G401.6 (cell line): ENCODE results near the gene FBLN2.

Source experiments
- FAIRE-seq: peaks from 2 replicates; lab custom pipeline; 2012; peaks lifted over from hg19 to GRCh38; lab: Jason Lieb, UNC

FBLN2 gene

DNA sequence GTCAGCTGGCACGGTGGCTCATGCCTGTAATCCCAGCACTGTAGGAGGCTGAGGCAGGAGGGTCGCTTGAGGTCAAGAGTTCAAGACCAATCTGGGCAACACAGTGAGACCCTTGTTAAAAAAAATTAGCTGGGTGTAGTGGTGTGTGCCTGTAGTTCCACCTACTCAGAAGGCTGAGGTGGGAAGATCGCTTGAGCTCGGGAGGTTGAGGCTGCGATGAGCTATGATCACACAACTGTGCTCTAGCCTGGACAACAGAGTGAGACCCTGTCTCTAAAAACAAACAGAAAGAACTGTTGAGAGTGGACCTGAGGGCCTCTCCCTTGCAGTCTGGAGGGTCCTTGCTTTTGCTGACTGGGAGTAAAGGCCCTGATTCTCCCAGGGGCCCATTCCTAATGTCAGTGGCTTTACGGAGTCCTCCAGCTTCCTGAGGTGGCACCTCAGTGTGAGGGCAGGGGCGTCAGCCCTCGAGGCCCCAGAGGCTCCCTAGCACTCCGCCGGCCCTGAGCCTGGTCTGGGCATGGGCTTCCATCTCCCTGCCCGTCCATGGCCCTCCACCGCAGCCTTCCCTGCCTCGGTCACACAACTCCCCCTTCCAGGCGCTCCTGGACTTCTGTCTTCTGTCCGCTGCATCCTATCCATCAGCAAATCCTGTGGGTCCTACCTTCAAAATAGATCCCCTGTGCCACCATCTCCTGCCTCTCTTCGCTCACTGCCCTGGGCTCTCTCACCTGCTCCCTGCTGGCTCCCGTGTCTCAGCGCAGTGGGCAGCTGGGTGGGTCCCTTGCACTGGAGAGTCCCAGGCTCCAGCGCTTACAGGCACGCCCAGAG is 19.0 kb downstream of the FBLN2 start:
- no peak for FAIRE-seq

GRCh38 chr3:13568515-13569028 is 19.6 kb downstream of the FBLN2 start:
- FAIRE-seq, result no peak

DNA sequence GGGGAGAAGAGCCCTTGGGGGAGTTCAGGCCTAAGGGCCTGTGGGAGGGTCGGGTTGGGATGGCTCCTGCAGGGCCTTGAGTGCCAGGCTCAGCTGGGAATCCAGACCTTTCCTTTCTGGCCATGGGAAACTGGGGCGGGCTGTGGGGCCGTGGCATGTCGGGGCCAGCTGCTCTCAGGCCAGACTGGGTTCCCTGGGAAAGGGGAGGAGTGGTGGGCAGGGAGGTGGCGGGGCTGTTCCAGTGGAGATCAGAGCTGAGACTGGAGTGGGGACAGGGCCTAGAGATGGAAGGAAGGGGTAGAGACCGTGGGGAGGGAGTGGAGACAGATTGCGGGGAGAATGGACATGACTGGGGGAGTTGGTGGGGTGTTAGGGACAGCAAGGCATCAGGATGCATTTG is 20.3 kb downstream of the FBLN2 start:
- no peak for FAIRE-seq

- no peak for FAIRE-seq
Observed at GRCh38 chr3:13569641-13570390, 20.9 kb downstream of the FBLN2 start.

- FAIRE-seq, result no peak
Observed at GRCh38 chr3:13570391-13571194, 21.7 kb downstream of the FBLN2 start.

DNA sequence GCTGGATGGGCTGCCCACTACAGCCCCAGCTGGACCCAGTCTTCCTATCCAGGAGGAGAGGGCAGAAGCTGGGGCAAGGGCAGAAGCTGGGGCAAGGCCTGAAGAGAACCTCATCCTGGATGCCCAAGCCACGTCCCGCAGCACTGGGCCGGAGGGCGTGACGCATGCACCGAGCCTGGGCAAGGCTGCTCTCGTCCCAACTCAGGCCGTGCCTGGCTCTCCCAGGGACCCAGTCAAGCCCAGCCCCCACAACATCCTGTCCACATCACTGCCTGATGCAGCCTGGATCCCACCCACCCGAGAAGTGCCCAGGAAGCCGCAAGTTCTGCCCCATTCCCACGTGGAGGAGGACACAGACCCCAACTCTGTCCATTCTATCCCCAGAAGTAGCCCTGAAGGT is 22.3 kb downstream of the FBLN2 start:
- FAIRE-seq, result no peak

DNA sequence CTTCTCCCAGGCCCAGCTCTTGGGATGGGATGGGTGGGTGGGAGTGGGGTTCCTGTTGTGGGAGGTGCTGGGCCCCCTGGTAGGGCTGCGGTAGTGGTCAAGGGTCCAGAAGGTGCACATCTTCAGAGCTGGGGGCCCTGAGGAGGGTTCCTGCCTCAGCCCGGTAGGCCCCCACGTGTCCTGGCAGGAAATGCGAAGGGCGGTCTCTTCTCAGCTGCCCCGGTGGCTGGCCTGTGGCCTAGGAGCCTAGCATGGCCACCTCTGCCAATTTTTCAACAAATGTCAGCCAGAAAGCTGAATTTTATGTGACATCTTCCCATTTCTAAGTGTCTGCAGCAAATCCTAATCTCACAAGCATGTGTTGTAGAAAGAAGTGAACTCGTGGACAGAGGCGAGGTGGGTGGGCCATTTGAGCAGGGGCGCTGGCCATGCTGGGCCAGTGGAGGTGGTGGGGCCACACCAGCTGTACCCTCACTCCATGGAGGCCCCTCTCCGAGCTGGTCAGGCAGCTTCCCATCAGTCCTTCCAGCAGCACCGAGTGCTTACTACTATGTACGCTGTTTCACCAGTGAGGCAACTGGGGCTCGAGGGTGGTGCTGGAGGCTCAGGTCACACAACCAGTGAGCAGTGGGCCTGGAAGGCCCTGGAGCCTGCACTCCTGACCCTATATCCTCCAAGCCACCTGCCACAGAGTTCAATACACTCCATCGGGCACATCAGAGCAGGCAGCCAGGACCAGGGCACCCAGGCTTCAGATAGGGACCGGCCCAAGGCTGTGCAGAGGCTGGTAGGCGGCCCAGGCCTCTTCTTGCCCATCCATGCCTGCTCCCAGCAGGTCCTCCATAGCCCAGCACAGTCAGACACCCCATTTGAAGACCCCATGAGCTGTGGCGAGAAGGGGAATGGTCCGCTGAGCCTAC is 23.2 kb downstream of the FBLN2 start:
- FAIRE-seq, result no peak

DNA sequence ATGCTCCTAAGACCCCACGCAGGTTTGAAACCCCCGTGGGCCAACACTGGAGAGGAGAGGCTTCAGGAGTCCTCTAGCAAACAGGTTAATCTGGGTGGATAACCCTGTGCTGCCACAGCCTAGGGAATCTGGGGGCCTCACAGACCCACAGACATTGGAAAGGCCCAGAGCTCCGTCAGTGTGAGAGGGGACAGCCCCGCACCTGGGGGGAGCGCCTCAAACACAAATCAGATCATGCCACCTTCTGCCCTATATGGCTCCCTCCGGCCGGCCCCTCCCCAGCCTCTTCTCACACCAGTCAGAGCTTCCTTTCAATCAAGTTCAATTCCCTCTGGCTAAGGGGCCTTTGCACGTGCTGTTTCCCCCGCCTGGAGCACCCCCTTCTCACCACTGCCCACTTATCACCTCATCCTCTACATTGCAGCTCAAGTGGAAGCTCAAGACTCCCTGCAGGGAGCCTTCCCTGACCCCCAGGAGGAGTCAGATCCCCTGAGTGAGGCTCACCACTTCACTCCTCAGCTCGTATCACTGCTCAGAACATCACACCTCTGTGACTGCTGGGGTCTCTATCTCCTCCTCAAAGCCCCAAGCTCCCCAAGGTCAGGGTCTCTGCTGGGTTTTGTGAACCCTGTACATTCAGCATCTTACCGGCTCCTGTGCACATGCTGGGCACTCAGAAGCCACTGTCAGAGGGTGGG is 24.1 kb downstream of the FBLN2 start:
- FAIRE-seq, result no peak

DNA sequence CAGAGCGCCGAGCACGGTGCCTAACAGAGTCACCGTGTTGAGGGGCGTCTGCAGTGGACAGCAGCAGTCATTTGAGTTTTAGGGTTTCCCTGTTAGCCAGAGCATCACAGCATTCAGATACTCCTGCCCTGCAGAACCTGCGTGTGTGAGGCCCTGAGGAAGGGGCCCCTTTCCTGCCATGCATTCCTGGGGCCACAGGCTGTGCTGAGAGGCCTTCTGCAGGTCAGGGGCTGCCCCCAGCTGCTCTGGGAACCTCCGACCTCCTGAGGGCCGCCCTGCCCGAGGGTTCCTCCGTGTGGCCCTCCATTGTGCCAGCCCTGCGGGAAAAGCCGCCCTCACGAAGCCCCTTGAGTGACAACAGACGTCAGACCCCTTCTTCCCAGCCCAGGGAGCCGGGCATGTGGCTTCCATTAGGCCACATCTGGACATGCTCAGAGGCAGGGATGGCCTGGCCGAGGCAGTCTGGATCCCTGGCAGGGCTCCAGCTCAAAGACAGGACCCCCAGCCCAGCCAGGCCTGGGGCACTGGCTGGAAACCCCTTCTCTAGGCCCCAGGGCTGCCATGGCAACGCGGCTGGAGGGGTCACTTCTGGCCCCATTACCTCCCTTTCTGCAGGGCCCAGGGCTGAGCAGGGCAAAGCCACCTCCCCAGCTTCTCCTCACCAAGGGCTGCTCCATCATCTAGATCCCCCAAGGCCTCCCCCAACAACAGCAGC is 25.3 kb downstream of the FBLN2 start:
- no peak for FAIRE-seq

DNA sequence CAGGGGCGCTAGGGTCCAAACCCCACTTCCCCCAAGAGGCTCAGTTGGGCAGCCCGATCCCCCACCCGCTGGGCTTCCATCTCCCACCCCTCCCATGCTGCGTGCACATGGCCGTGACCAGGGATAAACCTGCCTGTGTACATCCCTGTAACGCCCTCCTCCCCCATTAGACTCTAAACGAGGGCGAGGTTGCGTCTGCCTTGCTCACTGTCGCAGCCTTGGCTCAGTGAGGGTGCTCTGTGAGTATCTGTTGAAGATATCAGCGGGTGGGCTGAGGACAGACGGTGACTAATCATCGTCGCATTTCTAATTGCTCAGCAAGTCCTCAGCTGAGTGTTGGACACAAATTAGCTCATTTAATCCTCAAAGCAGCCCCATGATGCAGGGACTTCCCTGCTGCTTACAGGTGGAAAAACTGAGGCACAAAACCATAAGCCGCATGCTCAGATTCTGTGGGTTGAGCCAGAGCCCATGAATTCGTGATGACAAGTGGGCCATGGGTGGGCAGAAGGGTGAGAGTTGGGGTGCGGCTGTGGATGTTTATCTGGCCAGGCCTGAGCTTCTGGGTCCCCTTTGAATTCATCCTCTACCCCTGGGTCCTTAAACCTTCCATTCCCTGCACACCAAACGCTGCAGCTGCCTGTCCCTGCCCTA is 26.0 kb downstream of the FBLN2 start:
- no peak for FAIRE-seq

GRCh38 chr3:13575459-13576061 is 26.6 kb downstream of the FBLN2 start:
- FAIRE-seq, result no peak

- FAIRE-seq, result no peak
Observed at GRCh38 chr3:13577181-13578121, 28.5 kb downstream of the FBLN2 start.

GRCh38 chr3:13578251-13578650 is 29.3 kb downstream of the FBLN2 start:
- FAIRE-seq, result no peak

GRCh38 chr3:13579063-13579462 is 30.1 kb downstream of the FBLN2 start:
- no peak for FAIRE-seq

DNA sequence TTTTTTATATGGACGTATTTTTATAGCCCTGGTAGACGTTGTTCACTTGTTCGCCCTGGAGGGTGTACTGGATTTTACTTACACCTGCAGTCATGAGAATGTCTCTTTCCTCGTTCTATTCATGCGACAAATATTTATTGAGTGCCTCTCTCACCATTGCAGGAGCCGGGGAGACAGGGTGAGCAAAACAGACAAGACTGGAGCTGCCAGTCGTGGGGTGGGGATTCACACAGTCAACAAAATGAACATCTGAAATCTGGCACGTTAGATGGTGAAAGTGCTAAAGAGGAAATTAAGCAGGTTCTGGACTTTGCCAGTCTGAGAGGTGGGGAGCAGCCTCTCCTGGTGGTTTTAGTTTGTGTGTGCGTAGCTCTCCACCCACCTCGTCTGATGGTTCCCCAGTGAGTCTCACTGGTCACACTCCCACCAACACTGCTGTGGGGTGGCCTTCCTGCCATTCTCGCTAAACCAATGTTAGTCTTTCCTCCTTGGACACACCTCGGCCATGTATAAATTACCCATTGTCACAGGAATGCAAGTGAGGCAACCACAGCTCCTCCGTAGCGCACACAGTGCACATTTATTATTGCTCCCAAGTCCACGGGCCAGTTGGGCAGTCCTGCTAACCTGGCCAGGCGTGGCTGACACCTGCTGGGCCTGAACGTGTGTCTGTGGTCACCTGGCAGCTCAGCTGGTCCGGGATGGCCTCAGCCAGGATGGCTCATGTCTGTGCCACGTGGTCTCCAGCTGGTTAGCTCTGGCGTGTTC is 31.5 kb downstream of the FBLN2 start:
- FAIRE-seq, result no peak

DNA sequence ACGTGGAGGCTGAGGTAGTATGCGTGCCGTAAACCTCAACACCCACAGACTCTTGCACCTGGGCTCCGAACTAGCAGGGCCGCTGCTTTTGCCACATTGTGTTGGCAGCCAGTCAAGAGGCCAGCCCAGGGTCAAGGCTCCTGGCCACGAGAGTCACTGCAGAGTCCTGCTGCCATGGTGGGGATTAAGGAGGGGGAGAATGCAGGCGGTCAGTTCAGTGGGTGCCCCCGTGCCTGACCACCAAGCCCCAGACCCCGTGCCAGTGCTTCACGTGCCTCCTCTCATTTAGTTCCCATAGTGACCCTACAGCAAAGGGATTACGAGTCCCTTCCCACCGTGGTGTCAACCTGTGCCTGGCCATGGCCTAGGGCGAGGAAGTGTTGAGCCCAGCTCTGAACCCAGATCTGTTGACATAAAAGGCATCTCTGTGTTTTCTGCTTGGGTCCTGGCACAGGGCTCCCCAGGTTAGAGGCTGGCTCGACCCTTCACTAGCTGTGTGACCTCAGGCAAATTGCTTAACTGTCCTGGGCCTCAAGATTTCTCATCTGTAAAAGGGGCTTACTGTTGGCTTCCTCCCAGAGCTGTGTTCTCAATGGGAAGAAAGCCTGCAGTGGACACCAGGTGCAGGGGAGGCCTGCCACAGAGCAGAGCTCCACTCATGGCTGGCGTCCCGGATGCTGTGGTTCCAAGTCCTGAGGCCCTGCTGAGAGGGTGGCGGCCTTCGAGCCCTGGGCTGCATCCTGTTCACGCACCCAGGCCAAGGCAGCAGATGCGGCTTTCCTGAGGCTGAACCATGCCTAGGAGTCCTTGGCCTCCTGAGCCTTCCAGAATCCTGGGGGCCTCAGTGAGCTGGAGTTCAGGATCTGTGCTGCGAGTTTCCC is 32.8 kb downstream of the FBLN2 start:
- no peak for FAIRE-seq
